ENCODE data around the gene TRMT5.

DNA sequence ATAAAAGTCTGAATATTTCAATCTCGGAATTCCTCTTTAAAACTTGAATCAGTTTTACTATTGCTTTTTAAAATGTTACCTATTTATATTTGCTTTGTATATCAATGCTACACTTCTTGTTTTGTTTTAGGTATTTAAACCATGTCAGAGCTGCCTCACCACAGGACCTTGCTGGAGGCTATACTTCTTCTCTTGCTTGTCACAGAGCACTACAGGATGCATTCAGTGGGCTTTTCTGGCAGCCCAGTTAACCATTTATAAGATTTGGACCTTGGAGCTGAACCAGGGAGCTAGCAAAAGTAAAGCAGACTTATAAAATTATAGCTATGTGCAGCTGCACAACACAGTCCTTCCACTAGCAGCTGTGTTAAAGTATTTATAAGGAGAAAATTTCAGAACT lies 12.8 kb downstream of the TRMT5 start:
- TF ChIP-seq, protein P1, sequence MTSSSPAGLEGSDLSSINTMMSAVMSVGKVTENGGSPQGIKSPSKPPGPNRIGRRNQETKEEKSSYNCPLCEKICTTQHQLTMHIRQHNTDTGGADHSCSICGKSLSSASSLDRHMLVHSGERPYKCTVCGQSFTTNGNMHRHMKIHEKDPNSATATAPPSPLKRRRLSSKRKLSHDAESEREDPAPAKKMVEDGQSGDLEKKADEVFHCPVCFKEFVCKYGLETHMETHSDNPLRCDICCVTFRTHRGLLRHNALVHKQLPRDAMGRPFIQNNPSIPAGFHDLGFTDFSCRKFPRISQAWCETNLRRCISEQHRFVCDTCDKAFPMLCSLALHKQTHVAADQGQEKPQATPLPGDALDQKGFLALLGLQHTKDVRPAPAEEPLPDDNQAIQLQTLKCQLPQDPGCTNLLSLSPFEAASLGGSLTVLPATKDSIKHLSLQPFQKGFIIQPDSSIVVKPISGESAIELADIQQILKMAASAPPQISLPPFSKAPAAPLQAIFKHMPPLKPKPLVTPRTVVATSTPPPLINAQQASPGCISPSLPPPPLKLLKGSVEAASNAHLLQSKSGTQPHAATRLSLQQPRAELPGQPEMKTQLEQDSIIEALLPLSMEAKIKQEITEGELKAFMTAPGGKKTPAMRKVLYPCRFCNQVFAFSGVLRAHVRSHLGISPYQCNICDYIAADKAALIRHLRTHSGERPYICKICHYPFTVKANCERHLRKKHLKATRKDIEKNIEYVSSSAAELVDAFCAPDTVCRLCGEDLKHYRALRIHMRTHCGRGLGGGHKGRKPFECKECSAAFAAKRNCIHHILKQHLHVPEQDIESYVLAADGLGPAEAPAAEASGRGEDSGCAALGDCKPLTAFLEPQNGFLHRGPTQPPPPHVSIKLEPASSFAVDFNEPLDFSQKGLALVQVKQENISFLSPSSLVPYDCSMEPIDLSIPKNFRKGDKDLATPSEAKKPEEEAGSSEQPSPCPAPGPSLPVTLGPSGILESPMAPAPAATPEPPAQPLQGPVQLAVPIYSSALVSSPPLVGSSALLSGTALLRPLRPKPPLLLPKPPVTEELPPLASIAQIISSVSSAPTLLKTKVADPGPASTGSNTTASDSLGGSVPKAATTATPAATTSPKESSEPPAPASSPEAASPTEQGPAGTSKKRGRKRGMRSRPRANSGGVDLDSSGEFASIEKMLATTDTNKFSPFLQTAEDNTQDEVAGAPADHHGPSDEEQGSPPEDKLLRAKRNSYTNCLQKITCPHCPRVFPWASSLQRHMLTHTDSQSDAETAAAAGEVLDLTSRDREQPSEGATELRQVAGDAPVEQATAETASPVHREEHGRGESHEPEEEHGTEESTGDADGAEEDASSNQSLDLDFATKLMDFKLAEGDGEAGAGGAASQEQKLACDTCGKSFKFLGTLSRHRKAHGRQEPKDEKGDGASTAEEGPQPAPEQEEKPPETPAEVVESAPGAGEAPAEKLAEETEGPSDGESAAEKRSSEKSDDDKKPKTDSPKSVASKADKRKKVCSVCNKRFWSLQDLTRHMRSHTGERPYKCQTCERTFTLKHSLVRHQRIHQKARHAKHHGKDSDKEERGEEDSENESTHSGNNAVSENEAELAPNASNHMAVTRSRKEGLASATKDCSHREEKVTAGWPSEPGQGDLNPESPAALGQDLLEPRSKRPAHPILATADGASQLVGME (CRISPR knock-in tag; IDR thresholded peaks at IDR 0.05) = no peak
- TF ChIP-seq ZNF263 (CRISPR knock-in tag; IDR thresholded peaks at IDR 0.05; ENCODE audit: borderline replicate concordance) (no peak), PHF20 (IDR thresholded peaks at IDR 0.05; ENCODE audit: partially characterized antibody) (no peak), HDAC1 (IDR thresholded peaks at IDR 0.05) (no peak), ERF (CRISPR knock-in tag; IDR thresholded peaks at IDR 0.05) (no peak)
